Lower leg skin (tissue), 4 donors: ENCODE results near the gene FBLN2. TPM values are rescaled to one million over a fixed set of nuclear protein-coding genes. Genes with fewer than 3 reads are reported as not detected.

ENCODE experiments used
- DNase-seq, 2 donors: peaks; one replicate each; pipeline ENCODE4 v3.0.0-alpha.2; 2019; ENCODE audit warnings: low spot score in 2 of 2
- H3K4me3 ChIP-seq: fragments of 200-600 bp; sonication (generic); 2 replicates; pipeline ENCODE4 v1.5.1; 2017; ENCODE audit warnings: mild to moderate bottlenecking, low read depth; ENCODE audit not compliant: poor library complexity, severe bottlenecking
- CTCF ChIP-seq, 3 donors: fragments of 450-650 bp; IDR thresholded peaks; one replicate each; pipeline ENCODE4 v1.5.1; 2016; ENCODE audit warnings: antibody characterized with exemption in 3 of 3, mild to moderate bottlenecking in 3 of 3, moderate library complexity in 2 of 3
- POLR2A ChIP-seq, 2 donors: fragments of 450-650 bp; IDR thresholded peaks; one replicate each; pipeline ENCODE4 v1.6.1; 2016 to 2017; ENCODE audit warnings: antibody characterized with exemption in 2 of 2, mild to moderate bottlenecking in 1 of 2, moderate library complexity in 1 of 2
- WGBS, 2 donors: methylation state at CpG; one replicate each; pipeline ENCODE4 v1.1.5; 2018; 5-methylcytosine and 5-hydroxymethylcytosine counted together
- intact Hi-C: fragments of 100-400 bp; cut with DNase I; formaldehyde crosslinking; loops from one replicate; pipeline ENCODE4 v1.15.0; 2023; ENCODE audit warnings: low total_unique reads
- total RNA-seq, 4 donors: library from RNA; depleted of rRNA; stranded (reverse); fragments of >200 nt; gene quantifications; one replicate each; pipeline ENCODE4 v1.1.0, GENCODE V29; 2016

The FBLN2 gene
- total RNA-seq, 4 donors from 2014 or later, result 40.1 to 153 (median 64.0) TPM

- H3K4me3 ChIP-seq, result no peak overlapping the region
- TF ChIP-seq CTCF (IDR thresholded peaks at IDR 0.05) (no peak), POLR2A (IDR thresholded peaks at IDR 0.05) (no peak)
- DNase-seq, result no peak
- 79 to 83% methylated on average over 5 of the region's 5 CpGs for WGBS, 2 donors
- intact Hi-C loops, result no loop called here
Measured at GRCh38 chr3:13685721-13686120, 136.8 kb downstream of the FBLN2 start.

DNA sequence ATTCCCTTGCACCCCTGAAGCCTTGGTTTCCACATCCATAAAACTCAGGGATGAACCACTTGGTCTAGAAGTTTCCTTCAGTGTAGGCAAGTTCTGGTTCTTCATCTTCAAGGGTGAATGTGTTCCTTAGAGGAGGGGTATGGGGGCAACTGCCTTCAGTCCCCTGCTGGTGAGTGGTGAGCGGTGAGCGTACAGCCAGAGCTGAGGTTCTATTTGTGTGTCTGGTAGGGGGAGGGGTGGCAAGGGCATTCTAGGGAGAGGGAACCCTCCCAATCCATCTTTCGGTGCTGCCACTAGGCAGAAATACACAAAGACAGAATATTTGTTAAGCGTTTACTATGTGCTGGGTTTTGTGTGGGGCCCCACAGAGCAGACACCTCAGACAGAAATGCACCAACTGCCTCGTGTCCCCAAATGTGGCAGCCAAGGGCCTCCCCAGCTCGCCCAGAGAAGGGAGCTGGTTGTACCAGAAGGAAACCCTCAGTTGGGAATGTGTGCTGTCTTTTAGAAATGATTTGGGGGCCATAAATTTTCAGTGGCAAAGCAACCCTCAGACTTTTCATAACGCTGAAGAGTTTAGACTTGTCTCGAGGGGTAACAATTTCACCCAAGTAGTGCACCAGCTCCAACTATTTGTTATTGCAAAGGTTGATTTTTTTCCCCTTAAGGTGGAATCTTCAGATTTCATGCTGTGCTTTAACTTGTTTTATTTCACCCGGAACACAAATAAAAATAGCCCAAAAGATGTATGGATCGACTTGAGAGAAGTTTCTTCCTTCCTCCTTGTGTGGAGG is 137.6 kb downstream of the FBLN2 start:
- intact Hi-C loops, result no loop called here
- 59 to 64% methylated on average over 10 of the region's 10 CpGs for WGBS, 2 donors
- DNase-seq, result no peak
- no peak overlapping the region for H3K4me3 ChIP-seq
- no peak for TF ChIP-seq CTCF (IDR thresholded peaks at IDR 0.05)
- no peak for TF ChIP-seq POLR2A (IDR thresholded peaks at IDR 0.05)

- no peak overlapping the region for H3K4me3 ChIP-seq
- intact Hi-C loops, result no loop called here
- no peak for DNase-seq
- TF ChIP-seq POLR2A (IDR thresholded peaks at IDR 0.05) (no peak), CTCF (IDR thresholded peaks at IDR 0.05) (no peak)
- 42 to 44% methylated on average over 5 of the region's 5 CpGs for WGBS, 2 donors
Measured at GRCh38 chr3:13687517-13687943, 138.6 kb downstream of the FBLN2 start.

Other genes starting within 250 kb of the FBLN2 start
- gene NUP210, start 128.8 kb upstream of the FBLN2 start, total RNA-seq, result 1 to 10 TPM; 3.6 to 8.2 (median 4.0) TPM
- 10 to 100 TPM; 20.6 to 28.3 (median 22.8) TPM for gene HDAC11, start 68.8 kb upstream of the FBLN2 start, total RNA-seq